ENCODE measurements around the gene LCN15.

LCN15 gene

GRCh38 chr9:136754059-136754572 lies 10.2 kb downstream of the LCN15 start:
- FAIRE-seq = no peak

GRCh38 chr9:136753371-136754058 lies 10.8 kb downstream of the LCN15 start:
- no peak for FAIRE-seq

- no peak for FAIRE-seq
Measured at GRCh38 chr9:136751814-136752213, 12.5 kb downstream of the LCN15 start.

DNA sequence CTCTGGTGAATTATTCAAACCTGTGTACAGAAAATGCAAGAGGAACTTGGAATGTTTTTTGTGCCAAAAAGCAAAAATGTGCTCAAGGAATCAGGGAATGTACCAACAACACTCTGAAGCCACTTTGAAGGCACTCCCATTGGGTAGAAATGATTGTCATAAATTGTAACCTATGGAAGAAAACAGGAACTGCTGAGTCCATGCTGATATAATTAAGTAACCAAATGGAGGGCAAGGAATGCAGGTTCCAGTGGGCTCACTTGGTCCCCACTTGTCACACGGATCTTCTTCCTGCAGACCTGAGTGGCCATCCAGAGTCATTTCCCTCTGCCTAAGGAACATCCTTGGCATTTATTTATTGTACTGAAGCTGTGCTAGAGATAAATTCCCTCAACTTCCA lies 13.1 kb downstream of the LCN15 start:
- FAIRE-seq = no peak

- FAIRE-seq = no peak
Measured at GRCh38 chr9:136750526-136750925, 13.8 kb downstream of the LCN15 start.

GRCh38 chr9:136748666-136749611 lies 15.4 kb downstream of the LCN15 start:
- no peak for FAIRE-seq

DNA sequence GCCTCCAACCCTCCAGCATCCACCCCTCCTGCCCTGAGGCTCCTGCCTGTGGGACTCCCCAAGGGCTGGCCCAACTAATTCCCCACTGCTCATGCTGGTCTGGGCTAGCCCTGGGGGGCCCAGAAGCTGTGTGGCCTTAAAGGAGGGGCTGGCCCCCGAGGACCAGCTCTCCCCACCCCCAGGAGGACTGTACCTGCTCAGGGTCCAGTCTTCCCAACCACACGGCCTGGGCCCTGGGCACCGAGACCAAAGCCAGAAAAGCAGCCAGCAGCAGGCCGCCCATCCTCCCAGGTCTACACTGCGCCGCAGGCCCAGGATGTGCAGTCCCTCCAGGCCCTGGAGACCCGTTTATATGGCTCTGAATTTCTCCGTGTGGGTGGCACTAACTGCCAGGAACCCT lies 16.1 kb downstream of the LCN15 start, which contains the start of gene LCN6:
TSS of gene LCN6 (minus strand) at position 325 of the 400 bp plus-strand sequence. CDS start at position 283, 42 bp downstream.
- no peak for FAIRE-seq

DNA sequence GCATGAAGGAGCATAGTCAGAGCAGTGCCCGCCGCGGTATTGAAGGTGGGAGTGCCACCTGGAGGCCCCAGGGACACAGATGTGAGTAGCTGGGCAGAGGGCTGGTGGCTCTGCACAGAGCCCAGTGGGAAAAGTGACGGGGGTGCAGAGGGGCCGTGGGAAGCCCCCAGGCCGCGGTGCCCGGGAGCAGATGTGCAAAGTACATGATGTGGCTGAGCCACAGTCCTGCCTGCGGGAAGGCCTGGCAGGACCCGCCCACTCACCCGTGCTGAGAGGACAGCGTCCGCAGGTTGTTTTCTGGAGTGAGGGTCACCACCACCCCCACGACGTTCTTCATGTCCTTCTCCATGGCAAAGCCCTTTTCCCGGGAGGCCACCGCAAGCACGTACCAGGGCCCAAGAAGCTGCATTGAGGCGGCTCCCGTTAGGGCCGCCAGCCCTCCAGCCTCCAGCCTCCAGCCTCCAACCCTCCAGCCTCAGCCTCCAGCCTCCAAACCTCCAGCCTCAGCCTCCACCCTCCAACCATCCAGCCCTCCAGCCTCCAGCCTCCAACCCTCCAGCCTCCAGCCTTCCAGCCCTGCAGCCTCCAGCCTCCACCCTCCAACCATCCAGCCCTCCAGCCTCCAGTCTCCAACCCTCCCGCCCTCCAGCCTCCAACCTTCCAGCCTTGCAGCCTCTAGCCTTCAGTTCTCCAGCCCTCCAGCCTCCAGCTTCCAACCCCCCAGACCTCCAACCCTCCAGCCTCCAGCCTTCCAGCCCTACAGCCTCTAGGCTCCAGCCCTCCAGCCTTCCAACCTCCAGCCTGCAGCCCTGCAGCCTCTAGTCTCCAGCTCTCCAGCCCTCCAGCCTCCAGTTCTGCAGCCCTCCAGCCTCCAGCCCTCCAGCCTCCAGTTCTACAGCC lies 16.9 kb downstream of the LCN15 start:
- no peak for FAIRE-seq

GRCh38 chr9:136746621-136747020 lies 17.7 kb downstream of the LCN15 start:
- FAIRE-seq = no peak

- FAIRE-seq = no peak
Measured at GRCh38 chr9:136746155-136746490, 18.2 kb downstream of the LCN15 start.

DNA sequence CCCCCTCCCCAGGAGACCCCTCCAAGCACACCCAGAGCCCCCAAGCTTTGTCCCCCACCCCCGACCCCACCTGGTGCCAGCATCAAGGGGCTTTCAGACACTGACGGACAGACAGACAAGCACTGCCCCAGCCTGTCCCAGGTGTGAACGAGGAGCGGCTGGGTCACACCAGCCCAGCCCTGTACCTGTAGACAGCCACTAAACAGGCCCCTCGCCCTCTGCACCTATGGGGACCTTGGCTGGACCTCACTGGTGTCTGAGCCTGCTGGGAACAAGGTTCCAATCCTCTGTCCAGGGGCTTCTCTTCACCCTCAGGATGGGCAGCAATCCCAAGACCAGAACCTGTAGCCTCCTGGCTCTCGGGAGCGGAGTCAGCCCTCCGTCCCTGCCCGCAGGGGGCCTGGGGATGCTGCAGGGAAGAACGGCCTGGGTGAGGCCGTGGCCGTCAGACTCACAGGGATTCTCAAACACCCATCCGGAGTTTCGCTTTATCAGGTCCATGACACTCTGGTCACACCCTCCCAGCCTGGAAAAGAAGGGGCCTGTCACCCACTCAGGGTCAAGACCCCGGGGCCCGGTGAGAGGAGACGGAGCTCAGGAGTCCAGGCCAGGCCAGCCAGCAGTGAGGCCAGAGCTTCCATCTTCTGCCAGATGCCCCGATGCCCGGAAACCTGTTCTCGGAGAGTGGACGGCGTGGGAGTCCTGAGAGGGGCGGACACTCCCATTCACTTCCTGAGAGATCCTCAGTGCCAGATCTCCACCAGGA lies 18.7 kb downstream of the LCN15 start:
- no peak for FAIRE-seq

GRCh38 chr9:136744773-136745172 lies 19.5 kb downstream of the LCN15 start:
- FAIRE-seq = no peak

DNA sequence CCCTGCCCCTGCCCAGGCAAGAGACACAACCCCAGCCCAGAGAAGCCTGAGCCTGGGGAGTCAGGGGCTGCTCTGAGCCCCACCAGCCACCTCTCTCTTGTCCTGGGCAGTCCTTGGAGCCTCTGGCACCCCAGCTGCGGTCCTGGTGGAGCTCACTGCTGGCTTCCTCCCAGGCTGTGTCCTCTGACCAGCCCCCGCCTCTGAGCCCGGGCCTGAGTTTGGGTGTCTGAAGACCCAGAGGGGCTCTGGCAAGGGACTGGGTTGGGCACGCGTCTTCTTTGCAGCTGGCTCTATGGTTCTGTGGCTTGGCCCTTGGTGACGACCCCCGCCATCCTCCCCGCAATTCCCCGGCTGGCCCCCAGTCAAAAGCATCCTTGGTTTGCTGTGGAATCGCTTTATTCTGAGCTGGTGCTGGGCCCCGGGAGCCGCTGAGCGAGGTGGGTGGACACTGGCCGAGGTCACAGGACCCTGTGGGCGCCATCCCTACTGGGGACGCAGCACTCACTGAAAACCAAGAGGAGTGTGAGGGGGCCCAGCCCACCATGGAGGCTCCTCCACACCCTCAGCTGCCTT lies 20.6 kb downstream of the LCN15 start:
- FAIRE-seq = no peak

- FAIRE-seq = no peak
Measured at GRCh38 chr9:136742591-136743391, 21.5 kb downstream of the LCN15 start, which contains the start of gene LCN10. Gene LCN10 (minus strand): TSS chr9:136742940. CDS start chr9:136742903, 37 bp downstream.

DNA sequence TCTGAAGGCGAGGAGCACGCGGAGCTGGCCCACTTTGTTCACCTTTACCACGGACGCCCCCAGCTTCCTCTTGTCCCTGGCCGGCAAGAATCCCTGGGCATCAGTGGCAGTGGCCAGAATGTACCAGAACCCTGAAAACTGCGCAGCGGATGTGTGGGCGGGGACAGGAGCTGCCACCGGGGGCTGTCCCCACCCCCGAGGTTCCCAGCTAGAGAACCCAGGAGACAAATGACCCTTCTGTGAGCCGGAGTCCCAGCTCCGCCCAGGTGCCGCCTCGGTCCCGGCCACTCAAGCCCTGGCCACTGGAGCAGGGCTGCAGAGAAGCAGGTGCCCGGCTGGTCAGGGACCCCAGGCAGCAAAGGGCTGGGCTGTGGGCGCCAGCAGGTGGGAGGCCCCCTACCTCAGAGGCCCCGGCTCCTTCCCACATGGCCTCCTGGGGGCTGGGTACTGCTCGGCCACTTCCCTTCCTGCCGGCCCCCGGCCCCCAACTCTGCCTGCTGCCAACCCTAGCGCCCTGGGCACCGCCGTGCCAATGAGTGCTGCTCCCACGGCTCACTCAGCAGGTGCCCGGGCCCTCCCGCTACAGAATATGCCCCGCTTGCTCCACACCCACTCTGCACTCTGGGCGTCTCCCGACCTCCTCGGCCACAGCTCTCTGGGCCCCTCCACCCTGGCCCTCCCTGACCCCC lies 22.3 kb downstream of the LCN15 start:
- no peak for FAIRE-seq

DNA sequence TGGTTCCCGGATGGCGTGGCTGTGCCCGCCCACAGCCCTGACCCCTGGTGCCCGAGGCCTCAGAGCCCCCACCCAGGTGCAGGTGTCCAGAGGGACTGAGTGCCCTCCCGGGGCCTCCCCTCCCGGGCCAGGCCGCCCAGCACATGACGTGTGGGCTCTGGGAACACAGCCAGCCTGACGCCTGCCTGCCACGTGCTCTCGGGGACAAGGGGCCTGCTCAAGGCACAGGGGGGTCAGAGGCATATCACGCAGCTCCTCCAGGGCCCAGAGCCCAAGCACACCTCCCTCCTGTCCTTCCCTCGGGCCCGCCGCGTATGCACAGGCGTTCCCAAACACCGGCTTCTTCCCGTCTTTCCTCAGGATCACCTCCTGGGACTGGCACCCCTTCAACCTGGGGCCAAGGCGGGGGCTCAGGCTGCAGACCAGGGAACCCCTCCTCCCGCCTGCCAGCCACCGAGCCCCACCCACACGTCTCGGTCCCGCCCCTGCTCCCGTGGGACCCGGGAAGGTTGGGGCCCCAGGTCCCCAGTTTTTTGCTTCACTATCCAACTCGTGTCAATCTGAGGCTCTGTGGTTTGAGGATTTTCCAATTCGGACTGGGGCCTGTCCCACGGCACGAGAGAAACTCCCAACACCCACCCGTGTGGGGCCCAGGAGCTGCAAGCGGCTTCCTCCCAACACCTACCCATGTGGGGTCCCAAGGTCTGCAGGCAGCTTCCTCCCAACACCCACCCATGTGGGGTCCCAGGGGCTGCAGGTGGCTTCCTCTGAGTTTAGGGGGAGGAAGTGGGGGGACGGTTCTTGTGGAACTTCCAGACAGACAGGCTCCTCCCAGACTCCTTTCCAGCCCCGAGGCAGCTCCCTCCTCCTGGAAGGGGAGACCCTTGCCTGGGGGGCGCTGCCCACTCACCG lies 23.1 kb downstream of the LCN15 start:
- FAIRE-seq = no peak

GRCh38 chr9:136740491-136740890 lies 23.8 kb downstream of the LCN15 start:
- no peak for FAIRE-seq

DNA sequence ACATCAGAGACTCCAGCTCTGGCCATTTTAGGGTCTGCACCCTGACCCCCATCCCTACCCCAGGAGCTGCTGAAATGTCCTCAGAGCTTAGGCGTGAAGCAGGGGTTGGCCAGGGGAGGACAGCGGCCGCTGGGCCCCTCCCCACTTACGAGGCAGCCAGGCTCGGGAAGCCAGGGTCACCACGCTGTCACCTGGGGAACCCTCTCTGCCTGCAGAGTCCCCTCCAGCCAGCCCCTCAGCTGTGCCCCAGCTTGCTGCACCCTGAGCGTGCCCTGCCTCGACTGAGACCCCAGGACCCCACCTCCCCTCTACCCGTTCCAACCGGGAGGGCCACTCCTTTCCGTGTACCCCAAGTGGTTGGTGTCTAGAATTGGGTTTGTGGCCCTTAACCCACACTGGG lies 24.2 kb downstream of the LCN15 start:
- FAIRE-seq = no peak

GRCh38 chr9:136739509-136739908 lies 24.8 kb downstream of the LCN15 start:
- no peak for FAIRE-seq
